HUDEP-2 (cell line): Measurements from ENCODE around the gene MFRP.
"Not testable (repeated sequence)": the region's sequence is repeated elsewhere in the genome, so short reads cannot be mapped to it uniquely, and the experiment has no call there.

Source experiments
- DNase-seq, 76 experiments: peaks; one replicate each; lab custom pipeline; 2025; ENCODE audit not compliant: unreplicated experiment in 76 of 76; lab: John Stamatoyannopoulos, UW

MFRP gene

GRCh38 chr11:119346605-119347004 lies at the start of gene MFRP:
Gene MFRP (minus strand): TSS chr11:119346705. CDS start chr11:119346513, 192 bp downstream.
- DNase-seq: no peak

- no peak for DNase-seq
These were observed 44.8 kb upstream of the MFRP start for GRCh38 chr11:119391275-119391674.

GRCh38 chr11:119389611-119390254 lies 43.2 kb upstream of the MFRP start:
- peak in 6 of 76 experiments; percentile 9 to 23 (median 16) for DNase-seq

- no peak for DNase-seq
These were observed 41.6 kb upstream of the MFRP start for GRCh38 chr11:119388103-119388502.

- DNase-seq: no peak
These were observed 37.8 kb upstream of the MFRP start for GRCh38 chr11:119384332-119384731.

GRCh38 chr11:119382513-119382912 lies 36.0 kb upstream of the MFRP start:
- not testable (repeated sequence) for DNase-seq

- no peak for DNase-seq
These were observed 35.6 kb upstream of the MFRP start for GRCh38 chr11:119382101-119382500.

- peak in 74 of 76 experiments; percentile 34 to 95 (median 87) for DNase-seq
These were observed 34.9 kb upstream of the MFRP start, which contains the start of gene USP2 for GRCh38 chr11:119381181-119381988. Gene USP2 (minus strand): TSS chr11:119381690. CDS start chr11:119373480, 8,210 bp downstream.

GRCh38 chr11:119380827-119381180 lies 34.3 kb upstream of the MFRP start:
- no peak for DNase-seq

GRCh38 chr11:119380160-119380826 lies 33.8 kb upstream of the MFRP start:
- no peak for DNase-seq

- DNase-seq: no peak
These were observed 32.5 kb upstream of the MFRP start for GRCh38 chr11:119378851-119379465.

GRCh38 chr11:119377961-119378667 lies 31.6 kb upstream of the MFRP start:
- no peak for DNase-seq

- no peak for DNase-seq
These were observed 30.8 kb upstream of the MFRP start for GRCh38 chr11:119377112-119377901.

- peak in 1 of 76 experiments; percentile 9 for DNase-seq
These were observed 29.8 kb upstream of the MFRP start for GRCh38 chr11:119376197-119376847.

- no peak for DNase-seq
These were observed 29.1 kb upstream of the MFRP start for GRCh38 chr11:119375337-119376196.

- DNase-seq: peak in 50 of 76 experiments; percentile 9 to 66 (median 31)
These were observed 28.3 kb upstream of the MFRP start for GRCh38 chr11:119374632-119375336.

- DNase-seq: peak in 21 of 76 experiments; percentile 3 to 37 (median 17)
These were observed 27.6 kb upstream of the MFRP start for GRCh38 chr11:119373921-119374631.
